ENCODE results near the gene CNTN4. TPM values are rescaled to one million over a fixed set of nuclear protein-coding genes. Genes with fewer than 3 reads are reported as not detected.

The CNTN4 gene
- total and polyA plus RNA-seq, 2 of the 8 experiments (the other 6 are each of a cell fraction or from before 2014, with no cell fraction given), result 0.41 to 2.2 TPM

- H3K9ac ChIP-seq (replicated peaks in 1 of 4; ENCODE audit: extremely low read depth in 1 of 4, low read depth in 3 of 4, low read length in 3 of 4), result no peak overlapping the region
- H3K14ac ChIP-seq (ENCODE audit: insufficient read length), result no peak overlapping the region
- H2BK12ac ChIP-seq (ENCODE audit: low read depth, low read length), result no peak overlapping the region
- H3K4ac ChIP-seq (replicated peaks; ENCODE audit: insufficient read length, low read depth, low read length), result no peak overlapping the region
- no peak overlapping the region for H2BK5ac ChIP-seq (ENCODE audit: low read depth, low read length)
- no peaks in the 10 kb centered on the region for H3K79me2 ChIP-seq (ENCODE audit: control insufficient read depth in 1 of 2, insufficient read depth in 2 of 2, low read length in 2 of 2)
- no peaks in the 10 kb centered on the region for H3K23me2 ChIP-seq (ENCODE audit: low read depth, low read length)
- H3K4me1 ChIP-seq (replicated peaks in 1 of 4; ENCODE audit: control insufficient read depth in 3 of 4, insufficient read depth in 4 of 4, low read length in 3 of 4), result no peaks in the 10 kb centered on the region; a peak in 1 of 7 replicates
- H3K9me3 ChIP-seq (ENCODE audit: insufficient read depth in 2 of 2, low read depth in 1 of 2, low read length in 1 of 2), result no peaks in the 10 kb centered on the region
- H3K4me3 ChIP-seq (ENCODE audit: extremely low read depth in 1 of 4, insufficient read depth in 2 of 4, low read depth in 3 of 4, low read length in 4 of 4), result no peak overlapping the region
- DNase-seq (ENCODE audit: low read depth in 1 of 2, low spot score in 2 of 2) (no peak), FAIRE-seq (no peak)
- no peak overlapping the region for H4K8ac ChIP-seq (ENCODE audit: extremely low read depth, insufficient read depth, low read length)
- TF ChIP-seq CHD1 (IDR thresholded peaks at IDR 0.05; ENCODE audit: low read depth, low read length) (no peak), EGR1 (IDR thresholded peaks at IDR 0.05; ENCODE audit: borderline replicate concordance, low read depth, low read length) (no peak), TAF1 (IDR thresholded peaks at IDR 0.05; ENCODE audit: low read depth, low read length) (no peak), SIX5 (IDR thresholded peaks at IDR 0.05; ENCODE audit: low read depth, low read length) (no peak), ATF3 (IDR thresholded peaks at IDR 0.05; ENCODE audit: insufficient read depth, low read depth, low read length) (no peak), BCL11A (IDR thresholded peaks at IDR 0.05; ENCODE audit: low read depth in 2 of 2, low read length in 2 of 2) (no peak), MAX (IDR thresholded peaks at IDR 0.05) (no peak), GABPA (IDR thresholded peaks at IDR 0.05; ENCODE audit: borderline replicate concordance, insufficient read depth, low read length) (no peak), MAFK (IDR thresholded peaks at IDR 0.05; ENCODE audit: low read depth, low read length) (no peak), CBX8 (IDR thresholded peaks at IDR 0.05; ENCODE audit: borderline replicate concordance, low read depth, low read length) (no peak)
- H4K20me1 ChIP-seq (replicated peaks in 1 of 2; ENCODE audit: control insufficient read depth in 1 of 2, insufficient read depth in 2 of 2, low read length in 2 of 2), result no peaks in the 10 kb centered on the region
- no peak overlapping the region for H3K23ac ChIP-seq (ENCODE audit: insufficient read length)
- no peak overlapping the region for H2BK15ac ChIP-seq (ENCODE audit: low read length)
- H3K18ac ChIP-seq (ENCODE audit: extremely low read depth, low read length), result no peak overlapping the region
- 89% methylated on average over 3 of the region's 3 CpGs; no CpG with 5 or more reads in 1 of the 2 experiments for WGBS, 2 experiments (ENCODE audit: extremely low coverage in 1 of 2, insufficient coverage in 1 of 2, insufficient read length in 1 of 2, insufficient replicate concordance in 2 of 2, low coverage in 1 of 2, low lambda C conversion rate in 2 of 2, missing lambda C conversion rate in 1 of 2)
- H3K4me2 ChIP-seq (ENCODE audit: insufficient read depth in 1 of 2, low read depth in 2 of 2, low read length in 2 of 2), result no peak overlapping the region
- H2BK120ac ChIP-seq (replicated peaks; ENCODE audit: low read depth, low read length), result no peak overlapping the region
- no peak overlapping the region for H3K56ac ChIP-seq (replicated peaks; ENCODE audit: insufficient read length, low read depth, low read length)
- H4K5ac ChIP-seq (ENCODE audit: insufficient read length, low read depth, low read length), result no peak overlapping the region
- no peak overlapping the region for H2AK5ac ChIP-seq (ENCODE audit: low read depth, low read length)
- no peaks in the 10 kb centered on the region for H3K36me3 ChIP-seq (ENCODE audit: control insufficient read depth in 2 of 4, insufficient read depth in 4 of 4, low read length in 3 of 4)
- no peak overlapping the region for H2BK20ac ChIP-seq (ENCODE audit: low read length)
- no peaks in the 10 kb centered on the region for H3K27me3 ChIP-seq (replicated peaks in 1 of 4; ENCODE audit: control insufficient read depth in 3 of 4, extremely low read depth in 1 of 4, insufficient read depth in 3 of 4, low read length in 3 of 4)
- no peak overlapping the region for H4K91ac ChIP-seq (replicated peaks; ENCODE audit: insufficient read length, low read length)
- H3K79me1 ChIP-seq (ENCODE audit: low read depth, low read length), result no peaks in the 10 kb centered on the region
- H3K27ac ChIP-seq (ENCODE audit: low read depth, low read length), result no peak overlapping the region
- CTCF ChIA-PET (ENCODE audit: partially characterized antibody), result no interaction called here
- POLR2A ChIA-PET (ENCODE audit: partially characterized antibody), result no interaction called here
- no peak overlapping the region for H2AFZ ChIP-seq (ENCODE audit: low read length)
These were observed 642.9 kb downstream of the CNTN4 start for GRCh38 chr3:2741516-2741915.
